Muscle layer of duodenum (tissue), 2 donors: ENCODE measurements around the gene INIP.

Experiments
- H3K27ac ChIP-seq: one replicate; pipeline ENCODE4 v1.7.0; 2013; ENCODE audit warnings: mild to moderate bottlenecking, low read length
- H3K27me3 ChIP-seq: one replicate; pipeline ENCODE4 v1.7.0; 2013; ENCODE audit warnings: low read depth, mild to moderate bottlenecking, control low read depth, low read length
- H3K36me3 ChIP-seq, 2 donors: one replicate each; pipeline ENCODE4 v1.7.0; 2013; ENCODE audit warnings: low read length in 2 of 2, control low read depth in 1 of 2, mild to moderate bottlenecking in 1 of 2; ENCODE audit not compliant: insufficient read depth in 2 of 2, control insufficient read depth in 1 of 2
- H3K4me1 ChIP-seq, 2 donors: one replicate each; pipeline ENCODE4 v1.7.0; 2013; ENCODE audit warnings: low read length in 2 of 2, mild to moderate bottlenecking in 2 of 2, control low read depth in 1 of 2, moderate library complexity in 1 of 2; ENCODE audit not compliant: insufficient read depth in 2 of 2, control insufficient read depth in 1 of 2
- H3K4me3 ChIP-seq, 2 donors: one replicate each; pipeline ENCODE4 v1.7.0; 2013; ENCODE audit warnings: low read length in 2 of 2, low read depth in 1 of 2, mild to moderate bottlenecking in 1 of 2
- H3K9me3 ChIP-seq, 2 donors: one replicate each; pipeline ENCODE4 v1.7.0; 2013; ENCODE audit warnings: low read length in 2 of 2, control low read depth in 1 of 2, mild to moderate bottlenecking in 1 of 2; ENCODE audit not compliant: control insufficient read depth in 1 of 2
- donor health status: healthy.

The INIP gene

DNA sequence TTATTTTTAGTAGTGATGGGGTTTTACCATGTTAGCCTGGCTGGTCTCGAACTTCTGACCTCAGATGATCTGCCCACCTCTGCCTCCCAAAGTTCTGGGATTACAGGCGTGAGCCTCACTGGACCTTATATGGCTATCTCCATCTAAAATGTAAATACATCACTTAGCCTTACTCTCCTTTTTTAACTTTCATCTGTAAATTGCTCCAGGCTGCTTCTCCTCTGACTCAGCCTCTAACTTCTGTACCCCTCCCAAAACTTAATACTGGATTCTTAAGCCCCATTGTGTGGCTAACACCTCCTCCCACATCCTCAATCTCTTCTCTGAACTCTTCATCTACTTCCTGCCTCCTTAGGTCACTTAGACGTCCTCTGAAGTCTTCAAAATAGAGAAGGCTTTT is 36.7 kb upstream of the INIP start:
- Histone ChIP-seq H3K9me3 (no peaks in the 10 kb centered on the region), H3K36me3 (no peaks in the 10 kb centered on the region), H3K27me3 (no peaks in the 10 kb centered on the region), H3K27ac (peak overlapping the region; percentile 65), H3K4me1 (peaks cover 17 to 40% of the 10 kb centered on the region in 2 donors), H3K4me3 (no peak overlapping the region)

DNA sequence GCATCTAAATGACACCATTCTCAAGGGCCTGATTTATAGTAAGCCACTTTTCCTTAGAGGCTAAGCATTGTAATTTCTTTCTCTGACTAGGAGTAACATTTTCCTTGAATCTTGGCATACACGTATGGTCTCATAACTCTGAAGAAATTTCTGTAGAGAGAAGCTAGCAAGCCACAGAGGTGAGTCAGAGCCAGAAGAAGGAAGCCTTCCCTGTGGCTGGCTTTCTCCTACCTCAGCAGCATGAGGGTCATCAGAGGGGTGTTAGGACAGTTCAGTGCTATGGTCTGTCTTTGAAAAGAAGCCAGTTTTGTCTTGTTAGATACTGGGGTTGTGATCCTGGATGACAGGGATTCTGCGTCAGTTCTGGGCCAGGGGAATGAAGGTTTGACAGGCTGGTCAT is 35.8 kb upstream of the INIP start:
- no peaks in the 10 kb centered on the region for H3K9me3 ChIP-seq
- H3K36me3 ChIP-seq = no peaks in the 10 kb centered on the region
- H3K4me3 ChIP-seq = no peak overlapping the region
- peak overlapping the region; percentile 0 for H3K27ac ChIP-seq
- H3K4me1 ChIP-seq = peaks cover 17 to 40% of the 10 kb centered on the region in 2 donors
- no peaks in the 10 kb centered on the region for H3K27me3 ChIP-seq

DNA sequence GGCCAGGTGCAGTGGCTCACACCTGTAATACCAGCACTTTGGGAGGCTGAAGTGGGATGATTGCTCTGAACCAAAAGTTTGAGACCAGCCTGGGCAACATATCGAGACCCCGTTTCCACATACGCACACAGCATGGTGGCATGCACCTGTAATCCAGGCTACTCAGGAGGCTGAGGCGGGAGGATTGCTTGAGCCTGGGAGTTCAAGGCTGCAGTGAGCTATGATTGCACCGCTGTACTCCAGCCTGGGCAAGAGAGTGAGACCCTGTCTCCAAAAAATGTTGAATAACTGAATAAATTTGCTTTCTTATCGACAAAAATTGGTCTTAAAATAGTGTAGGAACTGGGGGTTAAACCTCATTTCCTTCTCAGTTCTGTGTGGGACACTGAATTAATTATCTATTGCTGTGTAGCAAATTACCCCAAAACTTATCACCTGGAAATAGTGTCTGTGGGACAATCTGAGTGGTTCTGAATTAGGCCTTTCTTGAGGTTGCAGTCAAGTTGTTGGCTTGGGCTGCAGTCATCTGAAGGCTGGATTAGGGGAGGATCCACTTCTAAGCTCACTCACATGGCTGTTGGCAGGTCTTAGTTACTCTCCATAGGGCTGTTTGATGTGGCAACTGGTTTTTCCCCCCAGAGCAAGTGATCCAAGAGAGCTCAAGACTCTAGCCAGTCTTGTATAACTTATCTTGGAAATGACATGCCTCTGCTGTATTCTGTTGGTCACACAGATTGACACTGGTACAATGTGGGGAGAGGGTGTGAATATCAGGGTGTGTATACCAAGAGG is 34.6 kb upstream of the INIP start:
- no peaks in the 10 kb centered on the region for H3K27me3 ChIP-seq
- H3K36me3 ChIP-seq = no peaks in the 10 kb centered on the region
- H3K9me3 ChIP-seq = no peaks in the 10 kb centered on the region
- H3K4me3 ChIP-seq = no peak overlapping the region
- H3K4me1 ChIP-seq = peaks cover 17 to 40% of the 10 kb centered on the region in 2 donors
- no peak overlapping the region for H3K27ac ChIP-seq

DNA sequence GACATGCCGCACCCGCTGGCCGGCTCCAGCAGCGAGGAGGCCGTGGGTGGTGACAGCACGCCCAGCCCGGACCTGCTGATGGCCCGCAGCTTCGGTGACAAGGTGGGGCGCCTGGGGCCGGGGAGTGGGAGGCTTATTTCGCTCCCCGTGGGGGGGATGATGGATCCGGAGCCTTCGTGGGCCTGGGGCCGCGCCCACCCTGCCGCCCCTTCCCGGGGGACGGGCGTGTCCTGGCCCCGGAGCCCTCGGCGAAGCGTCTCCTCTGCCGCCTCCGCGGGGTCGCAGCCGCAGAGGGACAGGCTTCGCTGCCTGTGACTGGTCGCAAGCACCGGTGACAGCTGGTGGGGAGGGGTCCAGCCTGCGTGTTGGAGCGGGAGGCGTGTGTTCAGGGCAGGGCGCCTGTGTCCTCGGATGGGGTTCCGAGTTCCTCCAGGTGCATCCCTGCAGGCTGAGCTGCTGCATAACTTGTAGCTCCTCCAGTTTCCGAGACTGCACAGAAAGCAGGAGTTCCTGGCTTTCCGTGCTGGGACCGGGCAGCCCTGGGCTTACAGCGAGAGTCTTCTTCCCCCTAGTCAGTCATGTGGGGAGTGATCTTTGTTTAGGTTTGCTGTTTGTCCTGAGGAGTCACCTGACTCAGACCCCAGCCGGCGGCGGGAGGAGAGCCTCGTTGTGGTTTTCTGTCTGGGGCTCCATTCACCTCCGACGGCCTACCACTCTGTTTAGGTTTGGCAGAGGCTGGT is 33.3 kb upstream of the INIP start:
- peaks cover 17 to 40% of the 10 kb centered on the region in 2 donors for H3K4me1 ChIP-seq

DNA sequence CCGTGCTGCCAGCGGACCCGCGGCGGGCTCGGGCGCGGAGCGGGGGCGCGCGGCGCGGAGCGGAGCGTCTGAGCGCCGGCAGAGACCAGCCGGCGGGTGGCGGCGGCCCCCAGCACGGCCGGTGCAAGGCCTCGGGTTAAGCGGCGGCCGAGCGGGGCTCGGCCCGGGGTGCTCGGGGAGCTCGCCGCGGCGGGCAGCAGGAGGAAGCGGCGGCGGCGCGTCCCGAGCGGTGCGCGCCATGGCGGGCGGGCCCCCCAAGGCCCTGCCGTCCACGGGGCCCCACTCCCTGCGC is 32.8 kb upstream of the INIP start:
- Histone ChIP-seq H3K27me3 (no peaks in the 10 kb centered on the region), H3K9me3 (no peaks in the 10 kb centered on the region), H3K27ac (no peak overlapping the region), H3K4me1 (peaks cover 17 to 40% of the 10 kb centered on the region in 2 donors), H3K36me3 (no peaks in the 10 kb centered on the region), H3K4me3 (peak overlapping the region; percentile 80 to 87)

More for the DNA sequence above, 33.3 kb upstream of the INIP start:
- H3K4me3 ChIP-seq = peak overlapping the region; percentile 80 to 87
- no peaks in the 10 kb centered on the region for H3K27me3 ChIP-seq
- peak overlapping the region; percentile 26 for H3K27ac ChIP-seq
- no peaks in the 10 kb centered on the region for H3K36me3 ChIP-seq
- no peaks in the 10 kb centered on the region for H3K9me3 ChIP-seq

DNA sequence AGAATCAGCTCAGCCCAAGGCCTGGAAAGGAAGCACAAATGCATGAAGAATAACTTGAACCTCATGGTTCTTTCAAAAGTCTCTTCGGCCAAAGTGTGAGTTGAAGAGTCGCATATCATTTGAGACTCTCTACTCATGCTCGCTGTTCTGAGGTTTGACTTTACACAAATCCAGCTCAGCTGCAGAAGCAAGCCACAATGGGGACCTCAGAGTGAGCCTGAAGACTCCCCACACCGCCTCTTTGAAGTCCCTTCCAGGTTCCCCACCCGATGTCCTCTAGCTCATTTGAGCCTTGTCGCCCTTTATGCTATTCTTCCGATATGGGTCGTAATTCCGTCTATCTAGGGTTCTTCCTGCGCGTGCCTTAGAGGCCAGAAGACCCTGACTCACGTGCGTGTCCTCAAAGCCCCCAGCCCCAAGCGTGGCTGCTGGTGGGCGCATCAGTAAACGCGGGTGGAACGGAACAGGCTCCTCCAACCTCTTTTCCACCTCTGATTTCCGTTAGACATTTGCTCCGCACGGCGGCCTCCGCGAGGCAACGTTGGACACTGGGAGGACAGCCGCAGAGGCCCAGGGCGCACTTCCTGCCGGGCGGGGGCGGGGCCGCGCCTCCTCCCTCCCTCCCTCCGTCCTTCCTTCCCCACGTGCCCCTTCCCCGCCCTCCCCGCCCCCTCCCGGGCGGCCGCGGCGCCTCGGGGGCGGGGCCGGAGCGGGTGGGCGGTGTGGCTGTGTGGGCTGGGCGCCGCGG is 32.3 kb upstream of the INIP start, which contains the start of gene SNX30:
TSS of gene SNX30 (plus strand) at position 745 of the 748 bp plus-strand sequence. CDS start 242 bp downstream, outside the sequence.
- Histone ChIP-seq H3K9me3 (no peaks in the 10 kb centered on the region), H3K27me3 (no peaks in the 10 kb centered on the region), H3K4me1 (peaks cover 12 to 37% of the 10 kb centered on the region in 2 donors), H3K36me3 (no peaks in the 10 kb centered on the region), H3K27ac (peak within 1 kb of the TSS; percentile 50), H3K4me3 (peak within 1 kb of the TSS; percentile 80 to 87)

DNA sequence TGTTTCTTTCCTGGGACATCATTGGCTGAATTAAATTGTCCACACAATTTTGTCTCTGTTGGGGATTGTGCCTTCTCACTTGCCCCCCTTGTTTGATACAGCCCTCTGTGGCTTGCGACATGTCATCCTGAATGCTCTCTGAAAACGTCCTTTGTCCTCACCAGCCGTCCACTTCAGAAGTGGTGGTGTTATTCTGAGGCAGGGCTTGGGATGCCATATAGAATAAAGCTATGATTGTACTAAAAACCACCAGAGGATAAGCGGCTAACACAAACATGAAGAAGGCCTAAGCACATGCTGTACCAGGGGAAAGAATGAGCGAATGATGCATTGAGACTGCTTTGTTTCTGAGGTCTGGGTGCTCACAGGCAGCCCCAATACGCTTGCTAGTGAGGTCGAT is 29.2 kb upstream of the INIP start:
- H3K27me3 ChIP-seq = no peaks in the 10 kb centered on the region
- H3K36me3 ChIP-seq = no peaks in the 10 kb centered on the region
- no peak overlapping the region for H3K27ac ChIP-seq
- H3K4me3 ChIP-seq = no peak overlapping the region
- H3K4me1 ChIP-seq = peaks cover 5 to 11% of the 10 kb centered on the region in 2 donors
- no peaks in the 10 kb centered on the region for H3K9me3 ChIP-seq

DNA sequence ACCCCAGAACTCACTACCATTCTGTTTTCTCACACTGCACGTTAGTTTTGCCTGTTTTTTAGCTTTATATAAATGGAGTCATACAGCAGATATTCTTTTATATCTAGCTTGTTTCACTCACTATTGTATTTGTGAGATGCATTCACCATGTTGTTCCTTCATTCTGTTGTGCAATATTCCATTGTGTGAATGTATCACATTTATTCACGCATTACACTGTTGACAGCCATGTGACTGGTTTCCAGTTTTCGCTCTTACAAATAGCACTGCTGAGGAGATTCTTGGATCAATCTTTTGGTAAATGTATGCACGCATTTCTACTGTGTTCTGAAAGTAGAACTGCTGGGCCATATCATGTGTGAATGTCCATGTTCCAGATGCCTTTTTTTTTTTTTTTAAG is 26.3 kb upstream of the INIP start:
- H3K36me3 ChIP-seq = no peaks in the 10 kb centered on the region
- no peak overlapping the region for H3K4me3 ChIP-seq
- H3K27ac ChIP-seq = no peak overlapping the region
- H3K4me1 ChIP-seq = no peaks in the 10 kb centered on the region
- no peaks in the 10 kb centered on the region for H3K27me3 ChIP-seq
- H3K9me3 ChIP-seq = no peaks in the 10 kb centered on the region

DNA sequence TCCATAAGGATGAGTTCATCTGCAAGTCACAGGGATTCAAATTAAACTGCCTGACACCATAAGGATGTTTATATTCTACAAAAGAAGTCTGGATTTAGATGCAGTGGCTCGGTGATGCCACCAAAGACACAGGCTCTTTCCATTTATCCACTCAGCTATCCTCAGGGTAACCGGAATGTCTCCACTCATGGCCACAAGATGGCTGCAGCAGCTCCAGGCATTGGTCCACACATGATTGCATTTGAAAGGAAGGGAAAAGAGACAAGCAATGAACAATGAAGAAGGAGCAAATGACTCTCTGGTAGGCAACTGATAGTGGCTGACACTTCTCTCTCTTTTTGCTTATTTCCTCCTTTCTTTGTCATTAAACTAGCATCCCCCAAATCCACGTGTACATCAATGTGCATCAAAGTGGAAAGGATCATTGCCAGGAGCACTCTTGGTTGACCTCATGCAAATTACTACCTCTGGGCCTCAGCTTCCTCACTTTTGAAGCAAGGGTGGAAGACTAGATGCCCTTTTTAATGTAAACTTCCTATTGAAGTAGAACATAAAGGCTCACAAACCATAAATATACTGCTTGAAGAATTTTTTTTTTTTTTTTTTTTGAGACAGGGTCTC is 25.4 kb upstream of the INIP start:
- Histone ChIP-seq H3K4me1 (no peaks in the 10 kb centered on the region), H3K9me3 (no peaks in the 10 kb centered on the region)

DNA sequence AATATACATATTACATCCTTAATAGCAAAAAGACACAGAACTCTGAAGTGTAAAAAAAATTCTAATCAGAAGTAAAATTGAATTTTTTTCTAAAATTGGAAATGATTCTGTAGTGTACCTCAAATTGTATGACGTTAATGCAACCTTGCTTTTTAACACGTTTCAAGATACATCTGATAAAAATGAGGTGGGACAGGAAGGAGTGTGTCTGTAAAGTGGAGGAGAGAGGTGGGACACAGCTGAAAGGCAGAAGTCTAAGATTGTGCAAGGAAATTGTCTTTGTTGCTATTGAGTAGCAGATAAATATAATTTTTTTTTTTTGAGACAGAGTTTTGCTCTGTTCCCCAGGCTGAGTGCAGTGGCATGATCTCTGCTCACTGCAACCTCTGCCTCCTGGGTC is 17.0 kb upstream of the INIP start:
- H3K4me3 ChIP-seq = no peak overlapping the region
- no peaks in the 10 kb centered on the region for H3K9me3 ChIP-seq
- no peaks in the 10 kb centered on the region for H3K27me3 ChIP-seq
- no peaks in the 10 kb centered on the region for H3K36me3 ChIP-seq
- no peak overlapping the region for H3K27ac ChIP-seq
- no peaks in the 10 kb centered on the region for H3K4me1 ChIP-seq

More for the DNA sequence above, 25.4 kb upstream of the INIP start:
- H3K27ac ChIP-seq = no peak overlapping the region
- no peaks in the 10 kb centered on the region for H3K36me3 ChIP-seq
- no peaks in the 10 kb centered on the region for H3K27me3 ChIP-seq
- no peak overlapping the region for H3K4me3 ChIP-seq

DNA sequence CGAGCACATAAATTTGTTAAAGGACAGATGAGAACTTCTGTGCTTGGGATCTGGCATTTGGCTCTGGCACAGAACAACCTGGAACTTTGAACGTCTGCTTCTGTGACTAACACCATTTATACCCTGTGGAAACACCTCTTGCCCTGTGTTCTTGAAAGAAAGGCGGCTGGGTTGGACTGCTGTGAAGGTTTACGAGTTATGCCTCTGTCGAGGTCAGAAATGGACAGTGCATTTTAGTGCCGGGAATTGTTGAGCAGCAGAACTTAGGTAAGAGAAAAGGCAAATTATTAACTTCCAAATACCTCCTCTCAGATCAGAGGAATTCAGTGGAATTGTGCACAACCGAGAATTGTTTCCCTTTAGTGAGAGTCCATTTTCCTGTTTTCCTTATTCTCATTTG is 14.1 kb upstream of the INIP start:
- Histone ChIP-seq H3K36me3 (no peaks in the 10 kb centered on the region), H3K27me3 (no peaks in the 10 kb centered on the region), H3K9me3 (no peaks in the 10 kb centered on the region), H3K4me3 (no peak overlapping the region), H3K27ac (no peak overlapping the region), H3K4me1 (no peaks in the 10 kb centered on the region)
